Measurements from ENCODE around the gene GALNT18.

DNA sequence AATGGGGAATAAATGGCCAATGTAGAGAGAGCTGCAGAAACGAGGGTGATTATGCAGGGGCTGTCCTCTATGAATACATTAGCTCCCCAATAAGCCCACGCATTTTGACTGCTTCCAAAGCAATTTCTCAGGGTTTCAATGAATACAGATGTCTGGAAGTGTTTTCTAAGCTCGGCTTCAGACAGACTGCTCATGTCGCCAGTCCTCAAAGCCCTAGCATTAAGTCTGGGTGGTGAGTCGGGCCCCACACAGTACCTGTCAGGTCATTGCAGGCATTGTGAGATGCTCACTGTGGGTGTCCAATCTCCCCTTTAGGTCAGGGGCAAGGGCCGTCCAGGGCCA, 250.9 kb downstream of the GALNT18 start:
- TF ChIP-seq, protein P1, sequence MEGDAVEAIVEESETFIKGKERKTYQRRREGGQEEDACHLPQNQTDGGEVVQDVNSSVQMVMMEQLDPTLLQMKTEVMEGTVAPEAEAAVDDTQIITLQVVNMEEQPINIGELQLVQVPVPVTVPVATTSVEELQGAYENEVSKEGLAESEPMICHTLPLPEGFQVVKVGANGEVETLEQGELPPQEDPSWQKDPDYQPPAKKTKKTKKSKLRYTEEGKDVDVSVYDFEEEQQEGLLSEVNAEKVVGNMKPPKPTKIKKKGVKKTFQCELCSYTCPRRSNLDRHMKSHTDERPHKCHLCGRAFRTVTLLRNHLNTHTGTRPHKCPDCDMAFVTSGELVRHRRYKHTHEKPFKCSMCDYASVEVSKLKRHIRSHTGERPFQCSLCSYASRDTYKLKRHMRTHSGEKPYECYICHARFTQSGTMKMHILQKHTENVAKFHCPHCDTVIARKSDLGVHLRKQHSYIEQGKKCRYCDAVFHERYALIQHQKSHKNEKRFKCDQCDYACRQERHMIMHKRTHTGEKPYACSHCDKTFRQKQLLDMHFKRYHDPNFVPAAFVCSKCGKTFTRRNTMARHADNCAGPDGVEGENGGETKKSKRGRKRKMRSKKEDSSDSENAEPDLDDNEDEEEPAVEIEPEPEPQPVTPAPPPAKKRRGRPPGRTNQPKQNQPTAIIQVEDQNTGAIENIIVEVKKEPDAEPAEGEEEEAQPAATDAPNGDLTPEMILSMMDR (optimal IDR thresholded peaks at IDR 0.05 in 1 of 3, IDR thresholded peaks at IDR 0.05 in 1 of 3, conservative IDR thresholded peaks at IDR 0.05 in 1 of 3; ENCODE audit: extremely low read depth in 1 of 3, insufficient read depth in 2 of 3, low read length in 3 of 3), result no peak
- TF ChIP-seq EZH2 (IDR thresholded peaks at IDR 0.05; ENCODE audit: low read length), result no peak

All from keratinocyte (primary cell).